Activated B cell treated with CpG ODN at 0.5 μM for 24 hours (primary cell): Measurements from ENCODE around the gene SPP1. TPM values are rescaled to one million over a fixed set of nuclear protein-coding genes. Genes with fewer than 3 reads are reported as not detected.

ENCODE experiments used
- ATAC-seq: fragments of 200-7000 bp; cut with Tn5 transposase; one replicate; pipeline ENCODE4 v1.10.0; 2021; ENCODE audit warnings: low read depth, mild to moderate bottlenecking, moderate library complexity
- CTCF ChIA-PET: fragments of 350-600 bp; sonication (Branson Sonifier 250); formaldehyde crosslinking; loops from one replicate; lab custom pipeline; 2021; ENCODE audit warnings: antibody characterized with exemption; lab: Charles Lee
- POLR2A ChIA-PET: fragments of 350-600 bp; sonication (Branson Sonifier 250); formaldehyde crosslinking; loops from one replicate; lab custom pipeline; 2021; ENCODE audit warnings: antibody characterized with exemption; lab: Charles Lee
- DNase-seq: peaks from one replicate; pipeline ENCODE4 v3.0.0; 2022
- H3K27ac Mint-ChIP-seq: one replicate; pipeline ENCODE4 v1.8.0; 2020; ENCODE audit warnings: mixed read lengths
- H3K27me3 Mint-ChIP-seq: one replicate; pipeline ENCODE4 v1.8.0; 2021; ENCODE audit warnings: mixed read lengths
- H3K36me3 Mint-ChIP-seq: one replicate; pipeline ENCODE4 v1.8.0; 2021; ENCODE audit warnings: low read depth, mixed read lengths
- H3K4me1 Mint-ChIP-seq: one replicate; pipeline ENCODE4 v1.8.0; 2021; ENCODE audit warnings: mixed read lengths
- H3K4me3 Mint-ChIP-seq: one replicate; pipeline ENCODE4 v1.8.0; 2020; ENCODE audit warnings: mild to moderate bottlenecking, mixed read lengths
- H3K9me3 Mint-ChIP-seq: one replicate; pipeline ENCODE4 v1.8.0; 2020; ENCODE audit warnings: mixed read lengths
- intact Hi-C: fragments of 100-400 bp; cut with micrococcal nuclease; formaldehyde crosslinking; loops from one replicate; pipeline ENCODE4 v1.15.1; 2024
- total RNA-seq: library from RNA; stranded (reverse); gene quantifications from 2 replicates; pipeline ENCODE4 v1.2.3, GENCODE V29; 2022
- TF ChIP-seq, protein P1 (sequence below): fragments of 200-600 bp; IDR thresholded peaks from one replicate; pipeline ENCODE4 v1.8.0; 2022; ENCODE audit warnings: antibody characterized with exemption, mild to moderate bottlenecking

SPP1 gene
- total RNA-seq, 1 donor from 2014 or later, result not detected

DNA sequence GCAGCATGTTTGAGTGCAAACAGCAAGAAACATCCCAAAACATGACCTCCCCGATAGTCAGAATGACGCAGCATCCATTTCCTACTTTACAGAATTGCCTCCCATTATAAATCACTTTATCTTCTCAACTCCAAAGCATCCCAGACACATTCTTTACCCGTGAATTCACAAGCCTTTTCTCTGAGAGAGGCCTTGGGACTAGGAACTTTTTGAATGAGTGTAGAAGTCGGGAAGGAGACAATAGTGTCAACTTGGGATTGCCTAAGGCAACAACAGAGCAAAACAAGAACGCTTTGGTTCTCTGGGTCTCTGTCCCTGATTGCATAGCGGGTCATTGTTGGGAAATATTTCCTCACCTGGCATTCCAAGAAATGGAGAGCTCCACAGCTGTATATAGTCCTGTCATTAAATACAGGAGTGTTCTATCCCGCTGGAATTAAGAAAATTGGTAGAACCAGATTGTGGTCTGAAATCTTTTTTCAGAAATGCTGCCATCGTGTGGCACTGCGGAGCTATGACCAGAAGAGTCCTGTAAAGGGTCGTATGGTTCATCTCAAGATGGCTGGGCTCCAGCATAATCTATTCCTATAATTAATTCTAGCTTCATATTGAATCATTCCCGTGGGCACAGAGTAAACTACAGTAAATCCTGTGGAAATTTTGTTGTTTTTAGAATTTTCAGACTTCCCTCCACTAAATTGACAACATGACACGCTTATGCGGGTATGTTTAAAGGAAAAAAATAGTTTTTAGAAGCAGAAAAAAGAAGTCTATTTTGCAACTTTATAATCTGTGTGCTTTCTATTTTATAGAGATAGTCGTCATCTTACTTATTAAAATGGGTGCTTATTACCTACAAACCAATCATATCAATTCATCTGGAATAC, 2.0 kb upstream of the SPP1 start:
- ATAC-seq, result peak; percentile 47
- Mint-ChIP-seq H3K27ac (no peak overlapping the region), H3K4me3 (no peak overlapping the region), H3K27me3 (peaks cover 9% of the 10 kb centered on the region), H3K4me1 (peaks cover 9% of the 10 kb centered on the region), H3K36me3 (no peaks in the 10 kb centered on the region), H3K9me3 (no peaks in the 10 kb centered on the region)
- ChIA-PET POLR2A (no interaction called here), CTCF (interaction anchor here (0.7 to 1.7 kb wide), 10 partner anchors 9 to 238 kb away, joined by 3 to 13 read pairs (median 4); no protein-coding TSS in a partner anchor)
- DNase-seq, result no peak
- intact Hi-C loops, result loop anchor here (1.0 to 5.0 kb wide), 3 partner anchors 120 to 296 kb away; no protein-coding TSS in a partner anchor
- TF ChIP-seq, protein P1, sequence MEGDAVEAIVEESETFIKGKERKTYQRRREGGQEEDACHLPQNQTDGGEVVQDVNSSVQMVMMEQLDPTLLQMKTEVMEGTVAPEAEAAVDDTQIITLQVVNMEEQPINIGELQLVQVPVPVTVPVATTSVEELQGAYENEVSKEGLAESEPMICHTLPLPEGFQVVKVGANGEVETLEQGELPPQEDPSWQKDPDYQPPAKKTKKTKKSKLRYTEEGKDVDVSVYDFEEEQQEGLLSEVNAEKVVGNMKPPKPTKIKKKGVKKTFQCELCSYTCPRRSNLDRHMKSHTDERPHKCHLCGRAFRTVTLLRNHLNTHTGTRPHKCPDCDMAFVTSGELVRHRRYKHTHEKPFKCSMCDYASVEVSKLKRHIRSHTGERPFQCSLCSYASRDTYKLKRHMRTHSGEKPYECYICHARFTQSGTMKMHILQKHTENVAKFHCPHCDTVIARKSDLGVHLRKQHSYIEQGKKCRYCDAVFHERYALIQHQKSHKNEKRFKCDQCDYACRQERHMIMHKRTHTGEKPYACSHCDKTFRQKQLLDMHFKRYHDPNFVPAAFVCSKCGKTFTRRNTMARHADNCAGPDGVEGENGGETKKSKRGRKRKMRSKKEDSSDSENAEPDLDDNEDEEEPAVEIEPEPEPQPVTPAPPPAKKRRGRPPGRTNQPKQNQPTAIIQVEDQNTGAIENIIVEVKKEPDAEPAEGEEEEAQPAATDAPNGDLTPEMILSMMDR, result no peak

DNA sequence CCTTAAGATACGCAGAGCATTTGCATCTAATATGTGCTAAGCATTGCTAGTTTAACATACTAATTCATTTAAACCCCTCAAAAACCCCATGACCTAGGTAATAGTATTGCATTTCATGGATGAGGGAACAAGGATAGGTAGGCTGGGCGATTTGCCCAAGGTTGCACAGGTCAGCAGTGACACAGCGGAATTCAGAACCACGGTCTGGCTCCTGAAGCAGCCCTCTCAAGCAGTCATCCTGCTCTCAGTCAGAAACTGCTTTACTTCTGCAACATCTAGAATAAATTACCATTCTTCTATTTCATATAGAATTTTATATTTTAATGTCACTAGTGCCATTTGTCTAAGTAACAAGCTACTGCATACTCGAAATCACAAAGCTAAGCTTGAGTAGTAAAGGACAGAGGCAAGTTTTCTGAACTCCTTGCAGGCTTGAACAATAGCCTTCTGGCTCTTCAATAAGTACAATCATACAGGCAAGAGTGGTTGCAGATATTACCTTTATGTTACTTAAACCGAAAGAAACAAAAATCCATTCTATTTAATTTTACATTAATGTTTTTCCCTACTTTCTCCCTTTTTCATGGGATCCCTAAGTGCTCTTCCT, 555 bp upstream of the SPP1 start:
- H3K9me3 Mint-ChIP-seq, result no peaks in the 10 kb centered on the region
- intact Hi-C loops, result loop anchor here (5.0 kb wide), 2 partner anchors 237 to 298 kb away; no protein-coding TSS in a partner anchor
- H3K4me1 Mint-ChIP-seq, result peaks cover 9% of the 10 kb centered on the region
- POLR2A ChIA-PET, result no interaction called here
- ATAC-seq, result no peak
- no peak overlapping the region for H3K27ac Mint-ChIP-seq
- H3K36me3 Mint-ChIP-seq, result no peaks in the 10 kb centered on the region
- H3K27me3 Mint-ChIP-seq, result peaks cover 12% of the 10 kb centered on the region
- no peak for DNase-seq
- TF ChIP-seq, protein P1, result no peak
- CTCF ChIA-PET, result interaction anchor here (1.3 to 2.1 kb wide), 4 partner anchors 122 to 237 kb away, joined by 3 to 10 read pairs (median 8); no protein-coding TSS in a partner anchor
- peak overlapping the region; percentile 5 for H3K4me3 Mint-ChIP-seq

DNA sequence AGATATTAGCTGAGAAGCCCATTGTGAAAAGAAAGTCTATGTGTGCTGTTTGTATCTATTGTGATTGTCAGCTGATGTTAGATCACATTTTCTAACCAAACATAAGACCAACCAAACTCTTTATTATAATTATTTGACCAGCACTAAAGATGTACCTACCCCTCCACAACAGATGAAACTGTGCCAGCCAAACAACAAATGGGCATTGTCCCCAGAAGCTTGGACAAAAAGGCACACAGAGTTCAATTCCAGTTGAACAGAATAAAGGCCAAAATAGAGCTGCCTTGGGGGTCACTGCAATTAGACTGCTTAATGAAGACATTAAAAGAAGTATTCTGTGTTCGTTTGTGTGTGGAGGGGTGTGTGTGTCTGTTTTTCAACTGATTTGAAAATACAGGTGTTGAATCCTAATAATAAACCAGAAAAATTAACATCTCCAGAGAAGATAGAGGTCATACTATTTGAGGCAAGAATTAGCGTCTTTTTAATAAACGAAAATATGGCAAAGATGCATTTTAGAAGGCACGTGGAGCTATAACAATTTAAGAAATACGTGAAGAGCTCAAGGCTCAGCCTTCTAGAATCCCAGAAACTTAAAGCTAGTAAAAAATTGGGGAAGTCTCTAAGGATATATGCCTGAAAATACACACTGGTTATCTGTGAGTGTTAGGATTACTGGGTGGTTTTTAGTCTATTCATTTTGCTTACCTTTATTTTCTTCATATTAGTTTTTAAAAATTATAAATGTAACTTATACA, 2.2 kb downstream of the SPP1 start:
- ChIA-PET POLR2A (no interaction called here), CTCF (no interaction called here)
- Mint-ChIP-seq H3K4me3 (no peak overlapping the region), H3K4me1 (peaks cover 9% of the 10 kb centered on the region), H3K27ac (no peak overlapping the region), H3K36me3 (no peaks in the 10 kb centered on the region), H3K9me3 (no peaks in the 10 kb centered on the region), H3K27me3 (peaks cover 13% of the 10 kb centered on the region)
- TF ChIP-seq, protein P1, result no peak
- intact Hi-C loops, result no loop called here
- ATAC-seq, result no peak
- no peak for DNase-seq

DNA sequence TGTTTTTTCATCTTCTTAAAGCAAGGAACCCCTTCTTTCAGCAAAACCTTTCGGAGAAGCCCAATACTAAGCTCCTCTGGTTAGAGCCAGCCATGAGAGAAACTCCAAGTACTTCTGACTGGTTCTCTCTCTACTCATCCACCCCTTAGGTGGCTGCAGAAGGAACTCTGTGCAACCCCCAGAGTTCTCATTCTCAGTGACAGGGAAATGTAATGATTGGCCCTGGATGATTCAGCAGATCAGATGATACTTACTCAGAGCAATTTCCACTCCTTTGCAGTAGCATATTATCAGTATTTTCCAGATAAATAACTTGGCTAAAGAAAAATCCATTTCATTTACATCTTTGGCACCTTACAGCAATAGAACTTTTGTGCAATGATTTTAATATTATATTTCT, 3.2 kb downstream of the SPP1 start:
- POLR2A ChIA-PET, result no interaction called here
- intact Hi-C loops, result no loop called here
- Mint-ChIP-seq H3K27ac (no peak overlapping the region), H3K9me3 (no peaks in the 10 kb centered on the region), H3K4me3 (no peak overlapping the region), H3K27me3 (peaks cover 11% of the 10 kb centered on the region), H3K36me3 (no peaks in the 10 kb centered on the region), H3K4me1 (peaks cover 7% of the 10 kb centered on the region)
- ATAC-seq (no peak), DNase-seq (no peak)
- CTCF ChIA-PET, result no interaction called here
- TF ChIP-seq, protein P1, result no peak
